ENCODE data around the gene ADIRF.
"Not testable (repeated sequence)": the region's sequence is repeated elsewhere in the genome, so short reads cannot be mapped to it uniquely, and the experiment has no call there.

Gene ADIRF

GRCh38 chr10:87007124-87007523 lies 38.8 kb downstream of the ADIRF start:
- not testable (repeated sequence) for H3K36me3 Mint-ChIP-seq (ENCODE audit: low read depth); H3K27ac Mint-ChIP-seq; H3K27me3 Mint-ChIP-seq (ENCODE audit: low read depth); H3K4me1 Mint-ChIP-seq (ENCODE audit: low read depth); H3K4me3 Mint-ChIP-seq; H3K9me3 Mint-ChIP-seq

- not testable (repeated sequence) for H3K4me1 Mint-ChIP-seq (ENCODE audit: low read depth); H3K27me3 Mint-ChIP-seq (ENCODE audit: low read depth); H3K36me3 Mint-ChIP-seq (ENCODE audit: low read depth); H3K27ac Mint-ChIP-seq; H3K9me3 Mint-ChIP-seq; H3K4me3 Mint-ChIP-seq
These were observed 39.4 kb downstream of the ADIRF start for GRCh38 chr10:87007674-87008073.

DNA sequence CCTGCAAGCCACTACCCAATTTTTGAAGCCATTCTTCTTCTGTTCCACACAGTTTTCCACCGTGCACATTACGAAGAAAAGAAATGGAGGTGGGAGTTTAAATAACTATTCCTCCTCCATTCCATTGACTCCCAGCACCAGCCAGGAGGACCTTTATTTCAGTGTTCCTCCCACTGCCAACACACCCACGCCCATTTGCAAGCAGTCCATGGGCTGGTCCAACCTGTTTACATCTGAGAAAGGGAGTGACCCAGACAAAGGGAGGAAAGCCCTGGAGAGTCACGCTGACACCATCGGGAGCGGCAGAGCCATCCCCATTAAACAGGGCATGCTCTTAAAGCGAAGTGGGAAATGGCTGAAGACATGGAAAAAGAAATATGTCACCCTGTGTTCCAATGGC lies 40.0 kb downstream of the ADIRF start:
- not testable (repeated sequence) for H3K4me1 Mint-ChIP-seq (ENCODE audit: low read depth); H3K9me3 Mint-ChIP-seq; H3K4me3 Mint-ChIP-seq; H3K36me3 Mint-ChIP-seq (ENCODE audit: low read depth); H3K27me3 Mint-ChIP-seq (ENCODE audit: low read depth); H3K27ac Mint-ChIP-seq

DNA sequence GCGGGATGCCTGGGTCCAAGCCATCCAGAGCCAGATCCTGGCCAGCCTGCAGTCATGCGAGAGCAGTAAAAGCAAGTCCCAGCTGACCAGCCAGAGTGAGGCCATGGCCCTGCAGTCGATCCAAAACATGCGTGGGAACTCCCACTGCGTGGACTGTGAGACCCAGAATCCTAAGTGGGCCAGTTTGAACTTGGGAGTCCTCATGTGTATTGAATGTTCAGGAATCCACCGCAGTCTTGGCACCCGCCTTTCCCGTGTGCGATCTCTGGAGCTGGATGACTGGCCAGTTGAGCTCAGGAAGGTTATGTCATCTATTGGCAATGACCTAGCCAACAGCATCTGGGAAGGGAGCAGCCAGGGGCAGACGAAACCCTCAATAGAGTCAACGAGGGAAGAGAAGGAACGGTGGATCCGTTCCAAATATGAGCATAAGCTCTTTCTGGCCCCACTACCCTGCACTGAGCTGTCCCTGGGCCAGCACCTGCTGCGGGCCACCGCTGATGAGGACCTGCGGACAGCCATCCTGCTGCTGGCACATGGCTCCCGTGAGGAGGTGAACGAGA lies 40.9 kb downstream of the ADIRF start:
- not testable (repeated sequence) for H3K27ac Mint-ChIP-seq; H3K4me1 Mint-ChIP-seq (ENCODE audit: low read depth)

DNA sequence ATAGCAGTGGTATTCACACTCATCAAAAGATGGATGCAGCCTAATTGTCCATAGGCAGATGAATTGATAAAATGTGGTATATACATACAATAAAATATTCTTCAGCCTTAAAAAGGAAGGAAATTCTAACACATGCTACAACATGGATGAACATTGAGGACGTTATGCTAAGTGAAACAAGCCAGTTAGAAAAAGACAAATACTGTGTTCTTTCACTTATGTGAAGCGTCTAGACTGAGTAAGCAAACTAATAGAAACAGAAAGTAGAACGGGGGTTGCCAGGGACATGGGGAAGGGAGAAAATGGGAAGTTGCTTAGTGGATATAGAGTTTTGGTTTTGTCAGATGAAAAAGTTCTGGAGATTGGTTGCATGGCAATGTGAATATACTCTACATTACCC lies 45.2 kb downstream of the ADIRF start:
- not testable (repeated sequence) for H3K27me3 Mint-ChIP-seq (ENCODE audit: low read depth); H3K4me1 Mint-ChIP-seq (ENCODE audit: low read depth); H3K27ac Mint-ChIP-seq; H3K36me3 Mint-ChIP-seq (ENCODE audit: low read depth); H3K4me3 Mint-ChIP-seq; H3K9me3 Mint-ChIP-seq

More for the DNA sequence above, 40.9 kb downstream of the ADIRF start:
- not testable (repeated sequence) for H3K36me3 Mint-ChIP-seq (ENCODE audit: low read depth); H3K27me3 Mint-ChIP-seq (ENCODE audit: low read depth); H3K4me3 Mint-ChIP-seq; H3K9me3 Mint-ChIP-seq

GRCh38 chr10:87014986-87015716 lies 46.9 kb downstream of the ADIRF start:
- not testable (repeated sequence) for H3K9me3 Mint-ChIP-seq; H3K4me3 Mint-ChIP-seq; H3K4me1 Mint-ChIP-seq (ENCODE audit: low read depth); H3K27me3 Mint-ChIP-seq (ENCODE audit: low read depth); H3K27ac Mint-ChIP-seq; H3K36me3 Mint-ChIP-seq (ENCODE audit: low read depth)

GRCh38 chr10:87018127-87018526 lies 49.8 kb downstream of the ADIRF start:
- H3K4me3 Mint-ChIP-seq; H3K27ac Mint-ChIP-seq; H3K27me3 Mint-ChIP-seq (ENCODE audit: low read depth); H3K9me3 Mint-ChIP-seq; H3K36me3 Mint-ChIP-seq (ENCODE audit: low read depth); H3K4me1 Mint-ChIP-seq (ENCODE audit: low read depth): not testable (repeated sequence)

DNA sequence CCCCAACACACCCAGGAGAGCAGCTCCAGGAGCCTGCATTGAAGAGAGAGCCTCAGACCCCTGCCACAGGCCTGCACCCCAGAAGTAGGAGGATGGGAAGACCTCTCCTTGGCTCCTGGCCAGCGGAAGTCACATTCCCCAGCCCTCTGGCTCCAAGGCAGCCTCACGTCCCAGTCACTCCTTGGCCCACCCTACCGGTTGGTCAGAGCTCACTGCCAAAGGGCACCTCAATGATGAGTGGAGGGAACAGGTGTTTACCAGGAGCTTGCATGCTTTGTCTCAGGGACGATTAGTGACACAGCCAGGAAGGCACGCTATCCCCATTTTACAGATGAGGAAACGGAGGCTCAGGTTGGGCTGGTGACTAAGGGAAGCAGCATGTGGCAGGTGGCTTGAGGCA lies 50.8 kb downstream of the ADIRF start:
- not testable (repeated sequence) for H3K27ac Mint-ChIP-seq

GRCh38 chr10:87019504-87019903 lies 51.2 kb downstream of the ADIRF start:
- not testable (repeated sequence) for H3K36me3 Mint-ChIP-seq (ENCODE audit: low read depth); H3K4me1 Mint-ChIP-seq (ENCODE audit: low read depth); H3K27ac Mint-ChIP-seq; H3K27me3 Mint-ChIP-seq (ENCODE audit: low read depth); H3K4me3 Mint-ChIP-seq; H3K9me3 Mint-ChIP-seq

More for the DNA sequence above, 50.8 kb downstream of the ADIRF start:
- not testable (repeated sequence) for H3K4me1 Mint-ChIP-seq (ENCODE audit: low read depth); H3K4me3 Mint-ChIP-seq; H3K36me3 Mint-ChIP-seq (ENCODE audit: low read depth); H3K9me3 Mint-ChIP-seq; H3K27me3 Mint-ChIP-seq (ENCODE audit: low read depth)

DNA sequence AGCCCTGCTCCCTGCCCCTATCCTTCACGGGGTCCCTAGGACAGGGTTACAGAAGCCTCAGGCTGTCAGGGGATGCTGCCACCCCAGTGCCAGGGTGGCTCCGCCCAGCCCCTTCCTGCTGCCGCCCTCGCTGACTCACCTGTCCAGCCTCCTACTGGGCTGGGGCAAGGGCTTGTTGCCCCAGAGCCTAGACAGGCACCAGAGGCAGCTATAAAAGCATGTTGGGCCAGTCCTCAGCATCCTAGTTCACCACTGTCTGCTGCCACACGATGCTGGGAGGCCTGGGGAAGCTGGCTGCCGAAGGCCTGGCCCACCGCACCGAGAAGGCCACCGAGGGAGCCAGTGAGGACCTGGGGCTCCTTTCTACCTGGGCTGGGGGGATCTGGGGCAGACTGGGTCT lies 51.8 kb downstream of the ADIRF start, which contains the start of gene FAM25A:
Gene FAM25A (plus strand): TSS at position 239 of the 400 bp plus-strand sequence. CDS start 31 bp downstream, at position 270.
- H3K4me3 Mint-ChIP-seq; H3K27ac Mint-ChIP-seq; H3K9me3 Mint-ChIP-seq; H3K27me3 Mint-ChIP-seq (ENCODE audit: low read depth); H3K4me1 Mint-ChIP-seq (ENCODE audit: low read depth); H3K36me3 Mint-ChIP-seq (ENCODE audit: low read depth): not testable (repeated sequence)
